ENCODE data around the gene HSD3B7.

Gene HSD3B7

DNA sequence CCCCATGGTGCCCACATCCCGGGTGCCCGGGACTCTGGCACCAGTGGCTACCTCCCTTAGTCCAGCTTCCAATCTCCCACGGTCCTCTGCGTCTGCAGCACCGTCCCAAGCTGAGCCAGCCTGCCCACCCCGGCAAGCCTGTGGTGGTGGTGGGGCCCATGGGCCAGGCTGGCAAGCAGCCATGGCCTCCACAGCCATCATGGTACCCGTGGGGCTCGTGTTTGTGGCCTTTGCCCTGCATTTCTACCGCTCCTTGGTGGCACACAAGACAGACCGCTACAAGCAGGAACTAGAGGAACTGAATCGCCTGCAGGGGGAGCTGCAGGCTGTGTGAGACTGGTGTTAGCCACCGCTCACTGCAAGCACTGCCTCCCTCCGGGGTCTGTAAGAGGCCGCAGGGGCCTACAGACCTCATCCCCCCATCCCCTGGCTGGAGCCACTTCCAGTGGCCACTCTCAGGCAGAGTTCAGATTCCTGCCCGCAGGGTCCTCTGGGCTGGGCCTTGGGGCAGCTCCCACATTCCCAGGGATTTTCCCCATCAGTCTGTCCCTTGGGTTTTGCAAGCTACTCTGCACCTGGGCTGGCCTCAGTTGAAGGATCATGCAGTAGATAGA lies 31.4 kb upstream of the HSD3B7 start:
- TF ChIP-seq FOXP2 (optimal IDR thresholded peaks at IDR 0.05; ENCODE audit: borderline replicate concordance, extremely low read depth, extremely low read length, insufficient read depth) (no peak), SIN3A (IDR thresholded peaks at IDR 0.05; ENCODE audit: borderline replicate concordance, insufficient read depth, low read length) (no peak), POLR2AphosphoS5 (IDR thresholded peaks at IDR 0.05; ENCODE audit: low read depth, low read length) (no peak), TAF1 (IDR thresholded peaks at IDR 0.05; ENCODE audit: borderline replicate concordance, insufficient read depth, low read length) (no peak)
- TF ChIP-seq, protein P1, sequence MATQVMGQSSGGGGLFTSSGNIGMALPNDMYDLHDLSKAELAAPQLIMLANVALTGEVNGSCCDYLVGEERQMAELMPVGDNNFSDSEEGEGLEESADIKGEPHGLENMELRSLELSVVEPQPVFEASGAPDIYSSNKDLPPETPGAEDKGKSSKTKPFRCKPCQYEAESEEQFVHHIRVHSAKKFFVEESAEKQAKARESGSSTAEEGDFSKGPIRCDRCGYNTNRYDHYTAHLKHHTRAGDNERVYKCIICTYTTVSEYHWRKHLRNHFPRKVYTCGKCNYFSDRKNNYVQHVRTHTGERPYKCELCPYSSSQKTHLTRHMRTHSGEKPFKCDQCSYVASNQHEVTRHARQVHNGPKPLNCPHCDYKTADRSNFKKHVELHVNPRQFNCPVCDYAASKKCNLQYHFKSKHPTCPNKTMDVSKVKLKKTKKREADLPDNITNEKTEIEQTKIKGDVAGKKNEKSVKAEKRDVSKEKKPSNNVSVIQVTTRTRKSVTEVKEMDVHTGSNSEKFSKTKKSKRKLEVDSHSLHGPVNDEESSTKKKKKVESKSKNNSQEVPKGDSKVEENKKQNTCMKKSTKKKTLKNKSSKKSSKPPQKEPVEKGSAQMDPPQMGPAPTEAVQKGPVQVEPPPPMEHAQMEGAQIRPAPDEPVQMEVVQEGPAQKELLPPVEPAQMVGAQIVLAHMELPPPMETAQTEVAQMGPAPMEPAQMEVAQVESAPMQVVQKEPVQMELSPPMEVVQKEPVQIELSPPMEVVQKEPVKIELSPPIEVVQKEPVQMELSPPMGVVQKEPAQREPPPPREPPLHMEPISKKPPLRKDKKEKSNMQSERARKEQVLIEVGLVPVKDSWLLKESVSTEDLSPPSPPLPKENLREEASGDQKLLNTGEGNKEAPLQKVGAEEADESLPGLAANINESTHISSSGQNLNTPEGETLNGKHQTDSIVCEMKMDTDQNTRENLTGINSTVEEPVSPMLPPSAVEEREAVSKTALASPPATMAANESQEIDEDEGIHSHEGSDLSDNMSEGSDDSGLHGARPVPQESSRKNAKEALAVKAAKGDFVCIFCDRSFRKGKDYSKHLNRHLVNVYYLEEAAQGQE (IDR thresholded peaks at IDR 0.05; ENCODE audit: insufficient read depth in 1 of 2, low read depth in 2 of 2, low read length in 2 of 2) = no peak

DNA sequence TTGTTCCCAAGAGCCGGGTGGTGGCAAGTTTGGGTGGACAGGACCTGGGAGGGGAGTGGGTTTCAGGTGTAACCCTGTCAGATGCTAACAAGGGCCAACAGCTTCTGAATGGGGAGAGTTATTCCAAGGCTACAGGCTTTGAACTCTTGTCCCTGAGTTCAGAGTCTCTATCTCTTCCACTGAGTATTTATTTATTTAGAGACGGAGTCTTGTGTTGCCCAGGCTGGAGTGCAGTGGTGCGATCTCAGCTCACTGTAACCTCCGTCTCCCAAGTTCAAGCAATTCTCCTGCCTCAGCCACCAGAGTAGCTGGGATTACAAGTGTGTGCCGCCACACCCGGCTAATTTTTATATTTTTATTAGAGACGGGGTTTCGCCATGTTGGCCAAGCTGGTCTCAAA lies 30.0 kb upstream of the HSD3B7 start:
- TF ChIP-seq, protein P1 (IDR thresholded peaks at IDR 0.05; ENCODE audit: insufficient read depth in 1 of 2, low read depth in 2 of 2, low read length in 2 of 2) = no peak
- TF ChIP-seq SIN3A (IDR thresholded peaks at IDR 0.05; ENCODE audit: borderline replicate concordance, insufficient read depth, low read length) = no peak
- no peak for TF ChIP-seq TAF1 (IDR thresholded peaks at IDR 0.05; ENCODE audit: borderline replicate concordance, insufficient read depth, low read length)
- TF ChIP-seq POLR2AphosphoS5 (IDR thresholded peaks at IDR 0.05; ENCODE audit: low read depth, low read length) = no peak
- no peak for TF ChIP-seq FOXP2 (optimal IDR thresholded peaks at IDR 0.05; ENCODE audit: borderline replicate concordance, extremely low read depth, extremely low read length, insufficient read depth)

DNA sequence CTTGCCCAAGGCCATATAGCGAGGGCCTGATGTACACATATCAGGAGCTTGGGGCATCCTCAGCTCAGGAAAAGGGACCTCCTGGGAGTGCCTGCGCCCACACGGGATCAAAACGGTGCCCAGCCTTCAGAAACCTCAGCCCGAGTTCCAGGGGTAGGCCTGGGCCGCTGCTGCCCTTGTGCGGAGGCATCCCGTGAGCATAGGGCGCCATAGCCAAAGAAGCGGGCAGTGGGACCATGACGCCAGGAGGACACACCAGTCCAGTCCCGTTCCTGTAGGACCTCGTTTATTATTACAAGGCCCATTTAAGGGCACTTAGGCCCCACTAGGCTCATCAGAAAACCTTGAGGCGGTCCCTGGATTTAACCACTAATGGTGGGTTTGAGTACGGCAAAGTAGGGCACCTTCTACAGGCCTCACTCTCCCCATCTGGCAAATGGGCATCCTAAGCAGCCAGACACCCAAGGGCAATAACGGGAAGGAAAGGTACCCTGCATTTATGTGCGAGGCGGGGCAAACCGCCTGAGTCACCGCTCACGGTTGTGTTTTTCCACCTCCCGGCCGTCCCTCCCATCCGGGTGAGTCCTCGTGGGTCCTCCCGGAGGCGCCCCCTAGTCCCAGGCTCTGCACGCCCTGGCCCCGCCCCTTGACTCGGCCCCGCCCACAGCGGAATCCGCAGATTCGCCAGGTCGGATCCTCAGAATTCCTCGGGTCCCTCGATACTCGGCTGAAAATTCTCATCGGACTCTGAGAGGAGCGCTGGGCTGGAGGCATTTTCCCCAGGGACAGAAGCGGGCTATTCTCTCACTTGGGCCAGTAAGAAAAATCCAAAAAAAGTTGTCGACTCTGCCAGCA lies 28.2 kb upstream of the HSD3B7 start:
- peak; percentile 58; the same call in 1 of the 2 replicates for TF ChIP-seq TAF1 (IDR thresholded peaks at IDR 0.05; ENCODE audit: borderline replicate concordance, insufficient read depth, low read length)
- TF ChIP-seq, protein P1 (IDR thresholded peaks at IDR 0.05; ENCODE audit: insufficient read depth in 1 of 2, low read depth in 2 of 2, low read length in 2 of 2) = no peak

DNA sequence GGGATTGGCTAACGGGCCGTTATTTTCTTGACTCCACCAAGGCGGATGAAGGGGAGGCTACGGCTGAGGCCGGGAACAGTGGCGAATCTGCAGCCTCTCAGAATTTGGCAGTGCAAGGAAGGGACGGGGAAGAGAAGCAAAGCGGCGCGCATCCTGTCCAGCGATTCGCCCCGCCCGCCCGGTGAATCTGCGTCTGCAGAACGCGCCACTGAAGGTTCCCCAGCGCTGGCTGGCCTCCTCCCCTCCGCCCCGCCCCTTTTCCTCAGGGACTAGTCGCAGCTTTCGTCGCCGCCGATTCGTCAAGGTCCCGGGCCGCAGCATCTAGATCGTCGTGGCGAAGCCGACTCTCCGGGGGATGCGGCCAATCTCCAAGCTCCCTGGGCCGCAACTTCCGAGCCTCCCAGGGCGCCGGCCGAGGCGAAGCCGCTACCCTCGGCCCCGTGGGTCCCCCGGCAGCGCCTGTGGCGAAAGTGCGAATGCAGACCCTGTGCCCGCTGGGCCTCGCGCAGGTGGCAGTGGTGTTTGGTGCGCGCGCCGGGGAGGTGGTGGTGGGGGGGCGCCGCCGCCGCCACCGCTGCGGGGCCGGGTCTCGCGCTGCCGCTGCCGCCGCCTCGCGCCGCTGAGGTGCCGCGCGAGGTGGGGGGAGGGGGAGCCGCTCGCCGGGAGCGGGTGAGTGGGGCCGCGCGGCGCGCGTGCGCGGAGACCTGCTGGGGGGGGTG lies 27.4 kb upstream of the HSD3B7 start, which contains the start of gene SETD1A:
SETD1A (plus strand) TSS at position 299 of the 719 bp plus-strand sequence. CDS start 978 bp downstream, outside the sequence.
- TF ChIP-seq FOXP2 (optimal IDR thresholded peaks at IDR 0.05; ENCODE audit: borderline replicate concordance, extremely low read depth, extremely low read length, insufficient read depth) (no peak), TAF1 (IDR thresholded peaks at IDR 0.05; ENCODE audit: borderline replicate concordance, insufficient read depth, low read length) (no peak), POLR2AphosphoS5 (IDR thresholded peaks at IDR 0.05; ENCODE audit: low read depth, low read length) (no peak), SIN3A (IDR thresholded peaks at IDR 0.05; ENCODE audit: borderline replicate concordance, insufficient read depth, low read length) (no peak)
- TF ChIP-seq, protein P1 (IDR thresholded peaks at IDR 0.05; ENCODE audit: insufficient read depth in 1 of 2, low read depth in 2 of 2, low read length in 2 of 2) = no peak

Measured in PFSK-1 (cell line).